H1 (cell line): ENCODE data around the gene NUDT1. TPM values are rescaled to one million over a fixed set of nuclear protein-coding genes. Genes with fewer than 3 reads are reported as not detected.

ENCODE experiments used
- CTCF ChIA-PET: fragments of 300-600 bp; sonication (Branson Sonifier 250); formaldehyde crosslinking; loops from one replicate; lab custom pipeline; 2021; ENCODE audit not compliant: partially characterized antibody; lab: Charles Lee
- POLR2A ChIA-PET: fragments of 300-600 bp; sonication (Branson Sonifier 250); formaldehyde crosslinking; loops from one replicate; lab custom pipeline; 2021; ENCODE audit warnings: inconsistent platforms; ENCODE audit not compliant: partially characterized antibody; lab: Charles Lee
- DNase-seq, 2 experiments: peaks; one replicate each; pipeline versions ENCODE4 v3.0.0 to v3.0.0-alpha.2; 2010 to 2022; ENCODE audit warnings: low spot score in 2 of 2, low read depth in 1 of 2, mixed read lengths in 1 of 2
- FAIRE-seq: peaks from 2 replicates; lab custom pipeline; 2011; peaks lifted over from hg19 to GRCh38; lab: Jason Lieb, UNC
- H2AFZ ChIP-seq: 2 replicates; pipeline ENCODE4 v1.8.1; 2012; ENCODE audit warnings: low read length, inconsistent platforms
- H2AK5ac ChIP-seq: 2 replicates; pipeline ENCODE4 v1.6.1; 2013; ENCODE audit warnings: low read depth, low read length
- H2BK120ac ChIP-seq: replicated peaks from 2 replicates; pipeline ENCODE3; 2013; ENCODE audit warnings: low read depth, low read length, inconsistent platforms
- H2BK12ac ChIP-seq: 2 replicates; pipeline ENCODE4 v1.6.1; 2013; ENCODE audit warnings: low read depth, low read length
- H2BK15ac ChIP-seq: 2 replicates; pipeline ENCODE4 v1.6.1; 2013; ENCODE audit warnings: low read length
- H2BK20ac ChIP-seq: 2 replicates; pipeline ENCODE4 v1.6.1; 2013; ENCODE audit warnings: low read length
- H2BK5ac ChIP-seq: 2 replicates; pipeline ENCODE4 v1.6.1; 2013; ENCODE audit warnings: low read depth, low read length
- H3K14ac ChIP-seq: 2 replicates; pipeline ENCODE4 v1.6.1; 2013; ENCODE audit warnings: inconsistent platforms; ENCODE audit not compliant: insufficient read length
- H3K18ac ChIP-seq: 2 replicates; pipeline ENCODE4 v1.6.1; 2013; ENCODE audit warnings: low read length; ENCODE audit errors: extremely low read depth
- H3K23ac ChIP-seq: 2 replicates; pipeline ENCODE4 v1.6.1; 2013; ENCODE audit warnings: inconsistent platforms; ENCODE audit not compliant: insufficient read length
- H3K23me2 ChIP-seq: 2 replicates; pipeline ENCODE4 v1.6.1; 2013; ENCODE audit warnings: low read depth, low read length
- H3K27ac ChIP-seq: 2 replicates; pipeline ENCODE4 v1.6.1; 2011; ENCODE audit warnings: low read depth, low read length, inconsistent platforms
- H3K27me3 ChIP-seq, 4 experiments: replicated peaks in 1 of 4; 1 replicate in 1 of 4; 2 replicates in 3 of 4; pipeline versions ENCODE4 v1.6.1 to v1.8.1; 2011 to 2013; ENCODE audit warnings: low read length in 3 of 4, mild to moderate bottlenecking in 3 of 4, inconsistent platforms in 2 of 4, mixed read lengths in 2 of 4, moderate library complexity in 1 of 4; ENCODE audit not compliant: control insufficient read depth in 3 of 4, insufficient read depth in 3 of 4; ENCODE audit errors: extremely low read depth in 1 of 4
- H3K36me3 ChIP-seq, 4 experiments: 2 replicates each; pipeline versions ENCODE4 v1.6.1 to v1.8.1; 2011 to 2013; ENCODE audit warnings: mild to moderate bottlenecking in 4 of 4, low read length in 3 of 4, moderate library complexity in 2 of 4, control low read depth in 1 of 4, inconsistent platforms in 1 of 4; ENCODE audit not compliant: insufficient read depth in 4 of 4, control insufficient read depth in 2 of 4
- H3K4ac ChIP-seq: replicated peaks from 2 replicates; pipeline ENCODE3; 2013; ENCODE audit warnings: low read length, low read depth, mixed read lengths, inconsistent platforms; ENCODE audit not compliant: insufficient read length
- H3K4me1 ChIP-seq, 4 experiments: replicated peaks in 1 of 4; 1 replicate in 1 of 4; 2 replicates in 3 of 4; pipeline versions ENCODE4 v1.6.1 to v1.8.1; 2011 to 2013; ENCODE audit warnings: low read length in 3 of 4, inconsistent platforms in 2 of 4, mixed read lengths in 1 of 4; ENCODE audit not compliant: insufficient read depth in 4 of 4, control insufficient read depth in 3 of 4
- H3K4me2 ChIP-seq, 2 experiments: 2 replicates each; pipeline versions ENCODE4 v1.6.1 to v1.8.1; 2011 to 2013; ENCODE audit warnings: low read depth in 2 of 2, low read length in 2 of 2, control low read depth in 1 of 2, inconsistent platforms in 1 of 2, mild to moderate bottlenecking in 1 of 2; ENCODE audit not compliant: insufficient read depth in 1 of 2
- H3K4me3 ChIP-seq, 4 experiments: fragments of 200-600, 300-600 bp in 1 of 4; sonication (generic), shearing (Covaris generic), sonication (Bioruptor Twin) in 1 of 4; 2 replicates each; pipeline versions ENCODE4 v1.5.1 to v1.8.1; 2011 to 2016; ENCODE audit warnings: low read length in 4 of 4, low read depth in 3 of 4, control low read depth in 2 of 4, inconsistent platforms in 2 of 4, mild to moderate bottlenecking in 2 of 4, mixed read lengths in 1 of 4, moderate library complexity in 1 of 4; ENCODE audit not compliant: insufficient read depth in 2 of 4; ENCODE audit errors: extremely low read depth in 1 of 4
- H3K56ac ChIP-seq: replicated peaks from 2 replicates; pipeline ENCODE3; 2013; ENCODE audit warnings: low read depth, mild to moderate bottlenecking, mixed read lengths, low read length, inconsistent platforms; ENCODE audit not compliant: insufficient read length
- H3K79me1 ChIP-seq: 2 replicates; pipeline ENCODE4 v1.6.1; 2013; ENCODE audit warnings: low read depth, low read length, control low read depth
- H3K79me2 ChIP-seq, 2 experiments: 2 replicates each; pipeline versions ENCODE4 v1.6.1 to v1.8.1; 2012 to 2013; ENCODE audit warnings: low read length in 2 of 2, mild to moderate bottlenecking in 2 of 2, inconsistent platforms in 1 of 2; ENCODE audit not compliant: insufficient read depth in 2 of 2, control insufficient read depth in 1 of 2
- H3K9ac ChIP-seq, 4 experiments: replicated peaks in 1 of 4; 1 replicate in 1 of 4; 2 replicates in 3 of 4; pipeline versions ENCODE4 v1.6.1 to v1.8.1; 2011 to 2013; ENCODE audit warnings: low read depth in 3 of 4, low read length in 3 of 4, control low read depth in 2 of 4, mild to moderate bottlenecking in 2 of 4, moderate library complexity in 2 of 4, inconsistent platforms in 1 of 4; ENCODE audit errors: extremely low read depth in 1 of 4
- H3K9me3 ChIP-seq, 2 experiments: 2 replicates each; pipeline versions ENCODE4 v1.6.1 to v1.8.1; 2012 to 2013; ENCODE audit warnings: mild to moderate bottlenecking in 2 of 2, moderate library complexity in 2 of 2, control low read depth in 1 of 2, inconsistent platforms in 1 of 2, low read depth in 1 of 2, low read length in 1 of 2, mixed read lengths in 1 of 2; ENCODE audit not compliant: insufficient read depth in 2 of 2
- H4K20me1 ChIP-seq, 2 experiments: replicated peaks in 1 of 2; 2 replicates each; pipeline versions ENCODE3 to v1.8.1; 2011 to 2013; ENCODE audit warnings: inconsistent platforms in 2 of 2, low read length in 2 of 2, mild to moderate bottlenecking in 1 of 2; ENCODE audit not compliant: insufficient read depth in 2 of 2, control insufficient read depth in 1 of 2
- H4K5ac ChIP-seq: 2 replicates; pipeline ENCODE4 v1.6.1; 2013; ENCODE audit warnings: low read length, low read depth, mixed read lengths, inconsistent platforms; ENCODE audit not compliant: insufficient read length
- H4K8ac ChIP-seq: 2 replicates; pipeline ENCODE4 v1.8.0; 2013; ENCODE audit warnings: mild to moderate bottlenecking, moderate library complexity, low read length, inconsistent platforms; ENCODE audit not compliant: insufficient read depth; ENCODE audit errors: extremely low read depth
- H4K91ac ChIP-seq: replicated peaks from 2 replicates; pipeline ENCODE3; 2013; ENCODE audit warnings: low read length, mixed read lengths, inconsistent platforms; ENCODE audit not compliant: insufficient read length
- TEAD4 ChIP-seq: IDR thresholded peaks from 2 replicates; pipeline ENCODE4 v1.6.1; 2012; ENCODE audit warnings: low read depth, low read length, inconsistent platforms, mixed read lengths
- WGBS, 2 experiments: shearing (Covaris generic) in 1 of 2; methylation state at CpG; one replicate each; pipeline versions ENCODE4 v1.1.6 to v1.1.7; 2013 to 2015; ENCODE audit warnings: low lambda C conversion rate in 2 of 2, mixed read lengths in 2 of 2, inconsistent platforms in 1 of 2, low coverage in 1 of 2, missing lambda C conversion rate in 1 of 2; ENCODE audit not compliant: insufficient replicate concordance in 2 of 2, insufficient coverage in 1 of 2, insufficient read length in 1 of 2; ENCODE audit errors: extremely low coverage in 1 of 2, missing lambda C conversion rate in 1 of 2; 5-methylcytosine and 5-hydroxymethylcytosine counted together
- polyA plus RNA-seq, 7 experiments: library from polyadenylated mRNA; depleted of rRNA in 3 of 7; stranded (reverse) in 5 of 7; unstranded in 2 of 7; fragments of >200 nt in 5 of 7; fragments of 200-250 nt in 2 of 7; gene quantifications; 1 replicate in 5 of 7; 2 replicates in 1 of 7; 4 replicates in 1 of 7; pipeline versions ENCODE4 v1.2.1 to v1.2.3, GENCODE V29; 2011 to 2013; ENCODE audit warnings: missing spikeins in 2 of 7, mixed read lengths in 2 of 7
- total RNA-seq: library from RNA; stranded (reverse); fragmentation: NEBNext Ultra II Directional; extraction: Animal tissue kit (Norgen Biotek cat#: 25700); gene quantifications from 2 replicates; pipeline ENCODE4 v1.2.1, GENCODE V29; 2021

NUDT1 gene
- total and polyA plus RNA-seq, 2 of the 8 experiments (the other 6 are each of a cell fraction or from before 2014, with no cell fraction given), result 76.1 to 89.5 TPM

GRCh38 chr7:2208712-2209111, 33.3 kb upstream of the NUDT1 start:
- H2BK15ac ChIP-seq, result no peak overlapping the region
- H2BK12ac ChIP-seq, result no peak overlapping the region
- H4K91ac ChIP-seq, result no peak overlapping the region
- H2BK20ac ChIP-seq, result no peak overlapping the region
- ChIA-PET CTCF (interaction anchor here (1.1 to 1.7 kb wide), 11 partner anchors 11 to 168 kb away, joined by 3 to 9 read pairs (median 4); no protein-coding TSS in a partner anchor), POLR2A (no interaction called here)
- H4K20me1 ChIP-seq, result peaks cover 3 to 25% of the 10 kb centered on the region in 2 experiments
- no peaks in the 10 kb centered on the region for H3K79me1 ChIP-seq
- H4K5ac ChIP-seq, result no peak overlapping the region
- no peak overlapping the region for H3K27ac ChIP-seq
- H3K4me3 ChIP-seq, result no peak overlapping the region
- H3K4me2 ChIP-seq, result no peak overlapping the region
- H3K79me2 ChIP-seq, result peaks cover 0 to 3% of the 10 kb centered on the region in 2 experiments; a peak in 1 of 4 replicates
- no peaks in the 10 kb centered on the region for H3K23me2 ChIP-seq
- 92% methylated on average over 16 of the region's 16 CpGs; no CpG with 5 or more reads in 1 of the 2 experiments for WGBS, 2 experiments
- no peak for FAIRE-seq
- no peaks in the 10 kb centered on the region for H3K4me1 ChIP-seq
- no peak overlapping the region for H3K56ac ChIP-seq
- H3K36me3 ChIP-seq, result peaks cover 8 to 34% (median 23%) of the 10 kb centered on the region in 4 experiments; a peak in 6 of 8 replicates
- no peak overlapping the region for H3K9ac ChIP-seq
- no peak overlapping the region for H2AK5ac ChIP-seq
- no peak overlapping the region for H3K14ac ChIP-seq
- no peak overlapping the region for H2AFZ ChIP-seq
- H4K8ac ChIP-seq, result no peak overlapping the region; the same call in 1 of the 2 replicates
- TF ChIP-seq TEAD4, result no peak
- TF ChIP-seq, all 59 proteins: peak for 0
- DNase-seq, result no peak
- Histone ChIP-seq H3K9me3 (no peaks in the 10 kb centered on the region), H3K23ac (no peak overlapping the region), H2BK5ac (peak overlapping the region; percentile 61), H3K27me3 (no peaks in the 10 kb centered on the region), H3K18ac (no peak overlapping the region), H2BK120ac (no peak overlapping the region), H3K4ac (no peak overlapping the region)
